Measurements from ENCODE around the gene ISG15.
A peak's percentile ranks its signal among the peaks of the same experiment; 100 is the strongest.
"Not testable (repeated sequence)": the region's sequence is repeated elsewhere in the genome, so short reads cannot be mapped to it uniquely, and the experiment has no call there.

Gene ISG15

DNA sequence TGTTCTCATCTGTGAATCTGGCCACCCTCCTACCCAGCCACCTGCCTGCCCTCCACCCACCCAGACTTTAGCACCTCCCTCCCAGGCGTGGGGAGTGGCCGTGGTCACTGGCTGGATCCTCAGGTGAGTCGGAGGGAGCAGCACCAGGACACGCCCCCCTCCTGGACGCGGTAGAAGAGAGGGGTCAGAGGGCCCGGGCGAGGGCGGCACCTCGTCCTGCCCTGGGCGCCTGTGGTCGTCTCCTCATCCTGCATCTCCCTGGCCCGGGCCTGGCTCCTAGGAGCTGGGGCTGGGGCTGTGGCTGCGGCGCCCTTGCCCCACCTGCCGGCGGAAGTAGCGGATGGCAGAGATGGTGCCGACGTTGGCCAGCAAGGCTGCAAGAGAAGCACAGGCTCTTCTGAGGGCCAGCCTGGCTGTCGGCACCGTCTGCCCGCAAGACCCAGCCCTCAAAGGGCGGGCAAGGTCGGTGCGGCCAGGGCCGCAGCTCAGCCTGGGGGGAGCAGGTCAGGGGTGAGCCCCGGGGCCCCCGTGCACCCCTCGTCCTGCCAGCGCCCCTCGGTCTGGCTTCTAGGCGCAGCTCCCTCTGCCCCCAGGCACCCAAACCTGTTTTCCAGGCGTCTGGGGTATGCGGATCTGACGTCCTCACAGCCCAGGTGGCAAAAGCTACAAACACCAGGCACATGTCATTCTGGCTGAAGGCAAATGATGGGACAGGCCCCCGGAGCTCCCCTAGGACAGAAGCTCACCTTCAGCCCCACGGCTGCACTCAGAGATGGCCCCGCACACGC is 37.2 kb upstream of the ISG15 start:
- peak; percentile 61 for DNase-seq

DNA sequence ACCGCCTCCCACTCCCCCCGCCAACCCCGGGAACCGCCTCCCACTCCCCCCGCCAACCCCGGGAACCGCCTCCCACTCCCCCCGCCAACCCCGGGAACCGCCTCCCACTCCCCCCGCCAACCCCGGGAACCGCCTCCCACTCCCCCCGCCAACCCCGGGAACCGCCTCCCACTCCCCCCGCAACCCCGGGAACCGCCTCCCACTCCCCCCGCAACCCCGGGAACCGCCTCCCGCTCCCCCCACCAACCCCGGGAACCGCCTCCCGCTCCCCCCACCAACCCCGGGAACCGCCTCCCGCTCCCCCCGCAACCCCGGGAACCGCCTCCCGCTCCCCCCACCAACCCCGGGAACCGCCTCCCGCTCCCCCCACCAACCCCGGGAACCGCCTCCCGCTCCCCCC is 36.5 kb upstream of the ISG15 start:
- not testable (repeated sequence) for DNase-seq

DNA sequence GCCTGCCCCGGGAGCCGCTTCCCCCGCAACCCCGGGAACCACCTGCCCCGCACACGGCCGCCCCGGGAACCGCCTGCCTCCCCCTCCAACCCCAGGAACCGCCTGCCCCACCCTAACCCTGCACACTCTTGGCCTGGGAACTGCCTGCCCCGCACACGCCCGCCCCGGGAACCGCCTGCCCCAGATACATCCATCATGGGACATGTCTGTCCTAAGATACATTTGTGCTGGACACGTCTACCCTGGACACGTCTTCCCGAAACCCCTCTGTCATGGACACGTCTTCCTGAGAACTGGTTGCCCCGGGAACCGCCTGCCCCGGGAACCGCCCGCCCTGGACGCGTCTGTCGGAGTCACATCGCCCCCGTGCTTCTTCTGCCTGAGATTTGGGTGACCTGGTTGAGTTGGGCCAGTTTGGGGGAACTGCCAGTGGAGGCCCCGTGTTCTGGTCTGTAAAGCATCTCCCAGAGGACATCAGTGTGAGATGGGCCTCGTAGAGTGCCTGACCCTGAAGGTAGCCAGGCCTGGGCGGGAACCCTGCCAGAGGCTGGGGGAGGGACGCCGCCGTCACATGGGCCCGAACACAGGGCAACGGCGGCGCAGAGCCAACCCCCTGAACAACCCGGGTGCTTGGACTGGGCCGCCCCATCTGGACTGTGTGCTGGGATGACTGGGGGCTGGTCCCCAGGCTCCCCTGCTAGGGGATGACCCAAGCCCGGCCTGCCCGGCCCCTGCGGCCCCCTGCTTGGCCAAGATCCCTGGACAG is 35.0 kb upstream of the ISG15 start:
- DNase-seq: no peak

GRCh38 chr1:978835-979743 is 34.2 kb upstream of the ISG15 start:
- no peak for DNase-seq

DNA sequence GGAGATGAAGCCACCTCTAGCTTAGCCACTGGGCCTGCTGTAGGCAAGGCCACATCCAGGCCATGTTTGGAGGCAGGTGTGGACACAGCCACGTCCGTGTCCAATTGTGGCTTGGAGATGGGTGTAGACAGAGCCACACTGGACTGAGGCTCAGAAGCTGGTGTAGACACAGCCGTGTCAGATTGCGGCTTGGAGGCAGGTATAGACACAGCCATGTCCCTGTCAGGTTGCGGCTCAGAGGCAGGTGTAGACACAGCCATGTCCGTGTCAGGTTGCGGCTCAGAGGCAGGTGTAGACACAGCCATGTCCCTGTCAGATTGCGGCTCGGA is 33.6 kb upstream of the ISG15 start:
- no peak for DNase-seq

- DNase-seq: no peak
Observed at GRCh38 chr1:980137-980571, 33.1 kb upstream of the ISG15 start.

DNA sequence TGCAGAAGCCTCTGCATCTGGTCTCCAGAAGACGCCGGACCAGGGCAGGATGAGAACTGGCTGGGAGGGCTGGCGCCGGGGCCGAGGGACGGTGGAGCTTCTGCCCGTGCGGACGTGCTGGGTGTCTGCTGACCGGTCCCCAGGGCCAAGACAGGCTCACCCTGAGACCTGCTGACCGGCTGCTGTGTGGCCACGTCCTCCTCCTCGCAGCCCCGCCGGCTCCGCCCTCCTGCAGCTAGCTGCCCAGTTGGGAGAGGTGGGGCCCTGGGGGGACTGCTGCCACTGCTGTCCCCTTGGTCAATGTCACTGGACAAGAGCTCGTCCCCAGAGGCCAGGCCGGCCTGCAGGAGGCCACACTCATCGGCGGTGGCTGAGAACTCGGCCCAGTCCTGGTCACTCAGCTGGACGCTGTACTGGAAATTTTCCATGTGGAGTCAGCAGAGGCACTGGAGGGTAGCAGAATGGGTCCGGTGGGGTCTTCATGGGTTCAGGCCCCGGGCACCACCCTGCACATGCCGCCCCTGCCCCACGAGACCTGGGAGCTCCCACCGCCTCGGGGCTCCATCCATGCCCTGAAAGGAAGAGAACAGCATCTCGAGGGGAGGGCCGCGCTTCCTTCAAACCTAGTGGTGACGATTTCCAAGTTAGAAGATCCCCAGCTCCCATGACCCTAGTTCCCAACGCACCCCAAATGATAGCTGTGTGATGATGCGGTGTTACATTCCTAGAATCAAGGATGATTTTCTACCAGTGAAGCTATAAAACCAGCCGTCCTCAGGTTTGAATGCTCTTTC is 32.5 kb upstream of the ISG15 start:
- DNase-seq: no peak

GRCh38 chr1:981491-981954 is 31.8 kb upstream of the ISG15 start:
- no peak for DNase-seq

DNA sequence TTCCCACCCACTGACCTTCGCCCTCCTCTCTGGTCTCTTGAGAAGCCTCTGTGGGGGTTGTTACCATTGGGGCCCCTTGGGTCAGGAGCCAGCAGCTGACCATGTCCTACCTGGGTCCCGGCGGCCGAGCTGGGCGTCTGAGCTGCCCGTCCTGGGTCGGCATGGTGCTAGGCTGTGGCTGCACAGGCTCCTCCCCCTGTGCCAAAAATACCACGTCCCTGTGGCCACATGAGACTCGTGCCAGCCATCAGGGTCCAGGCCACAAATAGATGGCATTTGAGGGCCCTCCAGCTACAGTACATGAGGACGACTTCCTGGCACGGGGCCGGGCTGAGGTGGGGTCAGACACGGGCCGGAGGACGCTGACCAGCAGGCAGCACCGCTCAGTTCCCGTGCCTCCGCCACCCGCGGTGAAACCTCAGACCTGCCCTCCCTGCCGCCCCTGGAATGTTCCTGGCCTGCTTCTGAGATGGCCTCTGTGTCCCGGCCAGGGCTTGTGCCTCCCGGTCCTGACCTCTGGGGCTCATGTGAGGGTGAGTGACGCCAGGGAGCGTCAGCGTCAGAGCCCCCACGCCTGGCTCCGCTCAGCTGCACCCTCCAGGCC is 31.2 kb upstream of the ISG15 start, which contains the start of gene PERM1:
PERM1 (minus strand) TSS at position 139 of the 604 bp plus-strand sequence. CDS start 1,064 bp downstream, outside the sequence.
- DNase-seq: no peak

DNA sequence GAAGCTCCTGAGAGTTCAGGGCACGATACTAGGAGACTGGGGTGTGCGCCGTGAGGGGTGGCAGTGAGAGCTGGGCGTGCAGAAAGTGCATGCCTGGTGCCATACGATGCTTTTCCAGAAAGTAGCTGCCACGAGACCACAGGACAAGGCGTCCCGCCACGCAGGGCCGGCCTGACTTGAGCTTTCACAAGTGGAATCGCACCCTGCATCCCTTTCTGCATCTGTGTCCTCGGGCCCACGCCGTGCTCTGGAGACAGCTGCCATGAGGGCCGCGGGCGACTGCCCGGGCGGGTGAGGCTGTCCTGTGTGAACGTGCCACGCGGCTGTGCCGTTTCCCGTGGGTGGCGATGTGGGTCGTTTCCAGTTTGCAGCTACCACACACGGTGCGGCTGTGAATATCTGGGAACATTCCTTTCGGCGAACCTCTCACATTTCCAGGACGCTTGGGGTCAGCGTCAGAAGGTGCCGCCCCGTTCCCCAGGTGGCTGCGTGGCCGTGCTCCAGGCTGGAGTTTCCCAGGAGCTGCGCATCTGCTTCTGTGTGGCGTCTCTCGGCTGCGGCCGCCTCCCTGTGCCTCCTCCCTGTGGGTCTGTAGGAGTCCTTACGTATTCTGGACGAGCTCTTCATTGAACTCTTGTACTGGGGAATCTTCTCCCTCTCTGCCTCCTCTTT is 30.4 kb upstream of the ISG15 start:
- no peak for DNase-seq

DNA sequence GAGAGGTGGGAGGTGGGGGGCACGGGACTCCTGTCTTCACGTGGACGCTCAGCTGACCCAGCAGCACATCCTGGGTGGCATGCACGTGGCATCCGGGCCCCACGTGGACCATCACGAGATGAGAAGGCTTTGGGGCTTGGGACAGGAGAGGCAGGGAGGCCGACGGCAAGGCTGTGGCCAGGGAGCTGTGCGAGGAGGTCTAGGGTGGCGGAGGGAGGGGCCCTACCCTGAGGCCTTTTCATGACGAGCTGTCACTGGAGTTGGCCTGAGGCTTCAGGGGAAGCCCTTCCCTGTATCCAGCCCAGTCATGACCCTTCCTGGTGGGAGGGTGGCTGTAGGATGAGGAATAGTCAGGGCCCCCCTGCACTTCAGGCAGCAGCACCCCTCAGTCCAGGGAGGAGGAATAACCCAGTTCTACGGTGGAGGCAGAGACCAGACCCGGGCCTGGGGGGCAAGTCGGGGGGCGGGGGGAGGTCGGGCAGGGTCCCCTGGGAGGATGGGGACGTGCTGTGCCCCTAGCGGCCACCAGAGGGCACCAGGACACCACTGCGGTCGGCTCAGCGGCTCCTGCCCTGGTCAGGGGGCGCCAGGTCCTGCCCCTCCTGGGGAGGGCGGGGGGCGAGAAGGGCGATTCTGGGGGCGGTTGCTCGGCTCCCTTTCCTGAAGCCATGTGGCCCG is 29.4 kb upstream of the ISG15 start:
- peak; percentile 61 for DNase-seq

DNA sequence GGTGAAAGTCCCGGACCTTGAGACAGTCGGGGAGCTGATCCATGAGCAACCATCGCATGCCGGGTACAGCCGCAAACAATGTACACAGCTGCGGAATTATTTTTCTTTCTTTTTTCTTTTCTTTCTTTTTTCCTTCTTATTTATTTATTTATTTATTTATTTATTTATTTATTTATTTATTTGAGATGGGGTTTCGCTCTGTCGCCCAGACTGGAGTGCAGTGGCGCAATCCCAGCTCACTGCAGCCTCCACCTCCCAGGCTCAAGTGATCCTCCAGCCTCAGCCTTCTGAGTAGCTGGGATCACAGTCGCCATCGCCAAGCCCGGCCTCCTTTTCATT is 28.9 kb upstream of the ISG15 start:
- no peak for DNase-seq

DNA sequence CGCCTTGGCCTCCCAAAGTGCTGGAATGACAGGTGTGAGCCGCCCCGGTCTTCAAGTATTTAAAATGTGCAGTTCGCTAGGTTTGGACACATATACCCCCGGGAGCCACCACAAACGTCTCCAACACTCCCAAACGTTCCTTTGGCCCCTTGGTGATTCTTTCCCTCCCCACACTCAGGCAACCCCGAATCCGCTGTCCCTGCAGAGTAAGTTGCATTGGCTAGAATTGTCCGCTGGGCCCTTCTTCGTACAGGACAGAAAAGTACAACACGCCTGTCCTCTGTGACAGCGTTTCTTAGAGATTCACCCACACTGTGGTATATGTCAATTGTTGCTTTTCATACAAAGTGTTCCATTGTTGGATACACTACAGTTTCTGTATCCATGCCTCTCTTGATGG is 28.2 kb upstream of the ISG15 start:
- DNase-seq: no peak

DNA sequence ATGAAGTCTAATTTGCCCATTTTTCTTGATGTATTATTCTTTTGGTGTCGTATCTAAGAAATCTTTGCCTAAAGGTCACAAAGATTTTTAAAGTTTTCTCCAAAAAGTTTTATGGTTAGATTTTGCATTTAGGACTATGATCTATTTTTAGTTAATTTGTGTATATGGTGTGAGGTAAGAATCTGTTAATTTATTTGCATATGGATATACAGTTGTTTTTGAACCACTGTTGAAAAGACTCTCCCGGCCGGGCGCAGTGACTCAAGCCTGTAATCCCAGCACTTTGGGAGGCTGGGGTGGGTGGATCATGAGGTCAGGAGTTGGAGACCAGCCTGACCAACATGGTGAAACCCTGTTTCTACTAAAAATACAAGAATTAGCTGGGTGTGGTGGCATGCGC is 25.2 kb upstream of the ISG15 start:
- DNase-seq: not testable (repeated sequence)

- not testable (repeated sequence) for DNase-seq
Observed at GRCh38 chr1:991275-991674, 22.0 kb upstream of the ISG15 start.

DNA sequence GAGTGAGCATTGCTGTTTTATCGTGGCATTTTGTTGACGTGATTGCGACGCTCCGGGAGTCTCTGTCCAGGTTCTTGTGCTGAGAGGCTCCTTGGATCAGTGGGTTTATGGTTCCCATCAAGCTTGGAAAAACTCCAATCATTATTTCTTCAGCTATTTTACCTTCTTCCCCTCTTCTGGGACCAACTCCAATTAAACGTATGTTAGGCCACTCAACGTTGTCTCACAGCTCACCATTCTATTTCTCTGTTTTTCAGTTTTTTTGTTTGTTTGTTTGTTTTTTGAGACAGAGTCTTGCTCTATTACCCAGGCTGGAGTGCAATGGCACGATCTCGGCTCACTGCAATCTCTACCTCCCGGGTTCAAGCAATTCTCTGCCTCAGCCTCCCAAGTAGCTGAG is 21.4 kb upstream of the ISG15 start:
- DNase-seq: no peak

GRCh38 chr1:992362-992761 is 20.9 kb upstream of the ISG15 start:
- DNase-seq: no peak

- DNase-seq: no peak
Observed at GRCh38 chr1:993379-993995, 19.8 kb upstream of the ISG15 start.

DNA sequence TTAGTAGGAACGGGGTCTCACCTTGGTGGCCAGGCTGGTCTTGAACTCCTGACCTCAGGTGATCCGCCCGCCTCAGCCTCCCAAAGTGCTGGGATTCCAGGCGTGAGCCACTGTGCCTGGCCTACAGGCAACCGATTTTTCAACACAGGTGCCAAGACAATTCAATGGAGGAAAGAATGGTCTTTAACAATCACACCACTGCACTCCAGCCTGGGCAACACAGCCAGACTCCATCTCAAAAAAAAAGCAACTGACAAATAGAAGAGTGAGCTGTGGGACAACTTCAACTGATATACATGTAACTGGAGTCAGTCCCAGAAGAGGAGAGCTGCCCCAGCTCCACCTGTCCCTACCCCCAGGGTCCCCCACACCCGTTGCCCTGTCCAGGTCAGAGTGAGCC is 18.8 kb upstream of the ISG15 start:
- not testable (repeated sequence) for DNase-seq
